GM12878 (cell line): Measurements from ENCODE around the gene IFRD2.

Experiments
- CTCF ChIP-seq, 3 experiments: IDR thresholded peaks in 2 of 3; conservative IDR thresholded peaks in 1 of 3; 2 replicates each; pipeline ENCODE4 v1.5.1; 2011; ENCODE audit warnings: low read depth in 3 of 3, low read length in 3 of 3, mild to moderate bottlenecking in 3 of 3, control low read depth in 2 of 3, moderate library complexity in 2 of 3, inconsistent platforms in 1 of 3, mixed read lengths in 1 of 3; ENCODE audit not compliant: control insufficient read depth in 2 of 3, insufficient read depth in 1 of 3; ENCODE audit errors: extremely low read depth in 1 of 3
- EP300 ChIP-seq, 2 experiments: fragments of 150-350 bp in 1 of 2; IDR thresholded peaks; 2 replicates each; pipeline ENCODE4 v1.6.1; 2011 to 2012; ENCODE audit warnings: low read depth in 2 of 2, low read length in 2 of 2, borderline replicate concordance in 1 of 2, improper control_type of control experiment in 1 of 2, inconsistent platforms in 1 of 2; ENCODE audit not compliant: control insufficient read depth in 1 of 2
- HDAC6 ChIP-seq: fragments of 200-600 bp; sonication (generic); IDR thresholded peaks from one replicate; pipeline ENCODE4 v1.8.0; 2017; ENCODE audit warnings: antibody characterized with exemption; ENCODE audit not compliant: unreplicated experiment
- POLR2A ChIP-seq: IDR thresholded peaks from 2 replicates; pipeline ENCODE4 v1.6.1; 2011; ENCODE audit warnings: low read depth, mild to moderate bottlenecking, low read length
- RFX5 ChIP-seq: IDR thresholded peaks from 2 replicates; pipeline ENCODE4 v1.6.1; 2011; ENCODE audit warnings: low read depth, low read length, improper control_type of control experiment
- YY1 ChIP-seq: IDR thresholded peaks from 2 replicates; pipeline ENCODE4 v1.6.1; 2011; ENCODE audit warnings: low read depth, mild to moderate bottlenecking, low read length

GRCh38 chr3:50320853-50321335 lies 28.7 kb upstream of the IFRD2 start:
- TF ChIP-seq EP300 (IDR thresholded peaks at IDR 0.05; ENCODE audit: borderline replicate concordance in 1 of 2, control insufficient read depth in 1 of 2, low read depth in 2 of 2, low read length in 2 of 2) (no peak), POLR2A (no peak; the same call in 1 of the 2 replicates), CTCF (IDR thresholded peaks at IDR 0.05 in 2 of 3, conservative IDR thresholded peaks at IDR 0.05 in 1 of 3; ENCODE audit: control insufficient read depth in 2 of 3, extremely low read depth in 1 of 3, insufficient read depth in 1 of 3, low read depth in 3 of 3, low read length in 3 of 3) (no peak), RFX5 (no peak), HDAC6 (no peak), YY1 (no peak)
